Hepatocyte (in vitro differentiated cells): ENCODE results near the gene GNAZ.

Source experiments
- CTCF ChIP-seq: fragments of 200-600 bp; sonication (generic); IDR thresholded peaks from 2 replicates; pipeline ENCODE4 v1.5.1; 2016; ENCODE audit warnings: antibody characterized with exemption, mild to moderate bottlenecking; ENCODE audit not compliant: poor library complexity
- EZH2 ChIP-seq: fragments of 200-600 bp; sonication (generic); IDR thresholded peaks from 2 replicates; pipeline ENCODE4 v1.6.1; 2016; ENCODE audit warnings: antibody characterized with exemption, mild to moderate bottlenecking, borderline replicate concordance

GRCh38 chr22:23068832-23069385 lies 1.4 kb upstream of the GNAZ start:
- TF ChIP-seq CTCF (no peak), EZH2 (no peak)
